SK-N-SH (cell line): ENCODE results near the gene GALK1. TPM values are rescaled to one million over a fixed set of nuclear protein-coding genes. Genes with fewer than 3 reads are reported as not detected.

Source experiments
- ELF1 ChIP-seq: IDR thresholded peaks from 2 replicates; pipeline ENCODE4 v1.4.0; 2012
- FOXJ3 ChIP-seq: sonication (generic); formaldehyde crosslinking; IDR thresholded peaks from 2 replicates; pipeline ENCODE4 v1.5.1; 2020; ENCODE audit warnings: mild to moderate bottlenecking, missing genetic modification reagents
- FOXM1 ChIP-seq: IDR thresholded peaks from 2 replicates; pipeline ENCODE4 v1.4.0; 2012; ENCODE audit warnings: low read depth, mild to moderate bottlenecking
- JUND ChIP-seq: IDR thresholded peaks from 2 replicates; pipeline ENCODE4 v1.4.0; 2012
- MXI1 ChIP-seq: IDR thresholded peaks from 2 replicates; pipeline ENCODE4 v1.6.1; 2012; ENCODE audit warnings: mild to moderate bottlenecking, low read depth, low read length, improper control_type of control experiment
- NRF1 ChIP-seq: IDR thresholded peaks from 2 replicates; pipeline ENCODE4 v1.6.1; 2012; ENCODE audit warnings: low read depth, mild to moderate bottlenecking, low read length
- POLR2AphosphoS5 ChIP-seq: IDR thresholded peaks from 2 replicates; pipeline ENCODE4 v1.6.1; 2012; ENCODE audit warnings: low read depth, low read length
- RAD21 ChIP-seq: IDR thresholded peaks from 2 replicates; pipeline ENCODE4 v1.6.1; 2012; ENCODE audit warnings: mild to moderate bottlenecking, low read length
- RCOR1 ChIP-seq: fragments of 150-350 bp; IDR thresholded peaks from 2 replicates; pipeline ENCODE4 v1.6.1; 2017; ENCODE audit warnings: antibody characterized with exemption, low read length
- RFX5 ChIP-seq: IDR thresholded peaks from 2 replicates; pipeline ENCODE4 v1.6.1; 2012; ENCODE audit warnings: mild to moderate bottlenecking, improper control_type of control experiment, low read length
- SIN3A ChIP-seq: IDR thresholded peaks from 2 replicates; pipeline ENCODE4 v1.6.1; 2012; ENCODE audit warnings: low read depth, mild to moderate bottlenecking, low read length, moderate library complexity, borderline replicate concordance
- TAF1 ChIP-seq: IDR thresholded peaks from 2 replicates; pipeline ENCODE4 v1.6.1; 2012; ENCODE audit warnings: low read depth, mild to moderate bottlenecking, low read length, moderate library complexity, borderline replicate concordance
- TCF12 ChIP-seq: IDR thresholded peaks from 2 replicates; pipeline ENCODE4 v1.4.0; 2012
- TEAD4 ChIP-seq: IDR thresholded peaks from 2 replicates; pipeline ENCODE4 v1.4.0; 2012; ENCODE audit warnings: mild to moderate bottlenecking, borderline replicate concordance; ENCODE audit not compliant: insufficient read depth
- polyA plus RNA-seq, 3 experiments: library from polyadenylated mRNA; depleted of rRNA; stranded (reverse); fragments of >200 nt; gene quantifications; 2 replicates each; pipeline ENCODE4 v1.2.3, GENCODE V29; 2012
- TF ChIP-seq, protein P1 (sequence below): IDR thresholded peaks from 2 replicates; pipeline ENCODE4 v1.4.0; 2012; ENCODE audit warnings: low read depth, borderline replicate concordance
- TF ChIP-seq, protein P2 (sequence below): IDR thresholded peaks from 2 replicates; pipeline ENCODE4 v1.6.1; 2012; ENCODE audit warnings: mild to moderate bottlenecking, low read depth, low read length, moderate library complexity
- TF ChIP-seq, protein P3 (sequence below): fragments of 200-600 bp; sonication (generic); IDR thresholded peaks from 2 replicates; pipeline ENCODE4 v1.6.1; 2017; ENCODE audit warnings: antibody characterized with exemption, mild to moderate bottlenecking, moderate library complexity

GALK1 gene
- polyA plus RNA-seq, 1 of the 3 experiments (the other 2 are of a cell fraction), result 36.5 TPM

DNA sequence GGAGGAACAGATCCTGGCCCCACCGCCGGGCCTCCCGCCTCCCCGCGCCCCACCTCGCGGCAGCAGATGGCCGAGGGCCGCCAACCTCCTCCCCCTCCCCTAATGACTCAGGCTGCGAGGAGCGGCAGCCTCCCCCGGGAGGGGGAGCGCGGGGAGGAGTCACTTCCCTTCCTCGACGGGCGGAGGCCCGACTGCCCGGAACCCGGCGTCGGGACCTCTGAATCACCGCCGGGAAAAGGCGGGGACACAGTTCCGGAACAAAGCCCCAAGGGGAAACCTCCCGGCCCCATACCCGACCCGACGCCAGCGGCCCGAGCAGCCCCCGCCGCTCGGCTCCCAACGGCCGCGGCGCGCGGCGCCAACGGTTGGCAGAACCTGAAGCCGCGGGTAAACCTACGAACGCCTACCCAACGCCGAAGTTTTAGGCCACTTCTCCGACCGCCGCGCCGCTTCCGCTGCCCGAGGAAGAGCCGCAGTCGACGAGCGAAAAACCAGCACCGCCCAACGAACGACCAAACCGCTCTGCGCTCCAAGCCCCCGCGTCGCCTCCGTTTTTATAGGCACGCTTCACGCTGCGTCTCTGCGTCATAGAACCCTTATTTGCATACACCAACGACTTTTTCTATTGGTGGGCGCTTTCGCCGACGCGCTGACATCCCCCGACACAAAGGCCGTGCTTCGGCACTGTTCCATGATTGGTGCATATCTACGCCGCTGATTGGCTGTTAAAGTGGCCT, 14.4 kb upstream of the GALK1 start (continued):
- TF ChIP-seq, protein P1, sequence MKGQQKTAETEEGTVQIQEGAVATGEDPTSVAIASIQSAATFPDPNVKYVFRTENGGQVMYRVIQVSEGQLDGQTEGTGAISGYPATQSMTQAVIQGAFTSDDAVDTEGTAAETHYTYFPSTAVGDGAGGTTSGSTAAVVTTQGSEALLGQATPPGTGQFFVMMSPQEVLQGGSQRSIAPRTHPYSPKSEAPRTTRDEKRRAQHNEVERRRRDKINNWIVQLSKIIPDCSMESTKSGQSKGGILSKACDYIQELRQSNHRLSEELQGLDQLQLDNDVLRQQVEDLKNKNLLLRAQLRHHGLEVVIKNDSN, result 0 out of 2 replicates have a peak, but pooled peaks have one; percentile 10
- TF ChIP-seq SIN3A (peak; percentile 99), TCF12 (peak; percentile 63), RAD21 (no peak), FOXM1 (no peak; the same call in 1 of the 2 replicates), MXI1 (peak; percentile 68), TAF1 (peak; percentile 100), RFX5 (peak; percentile 92), NRF1 (peak; percentile 44), JUND (peak; percentile 63), FOXJ3 (no peak), POLR2AphosphoS5 (peak; percentile 100), TEAD4 (no peak), ELF1 (peak; percentile 38; the same call in 1 of the 2 replicates), RCOR1 (peak; percentile 44; the same call in 1 of the 2 replicates)
- TF ChIP-seq, protein P2, sequence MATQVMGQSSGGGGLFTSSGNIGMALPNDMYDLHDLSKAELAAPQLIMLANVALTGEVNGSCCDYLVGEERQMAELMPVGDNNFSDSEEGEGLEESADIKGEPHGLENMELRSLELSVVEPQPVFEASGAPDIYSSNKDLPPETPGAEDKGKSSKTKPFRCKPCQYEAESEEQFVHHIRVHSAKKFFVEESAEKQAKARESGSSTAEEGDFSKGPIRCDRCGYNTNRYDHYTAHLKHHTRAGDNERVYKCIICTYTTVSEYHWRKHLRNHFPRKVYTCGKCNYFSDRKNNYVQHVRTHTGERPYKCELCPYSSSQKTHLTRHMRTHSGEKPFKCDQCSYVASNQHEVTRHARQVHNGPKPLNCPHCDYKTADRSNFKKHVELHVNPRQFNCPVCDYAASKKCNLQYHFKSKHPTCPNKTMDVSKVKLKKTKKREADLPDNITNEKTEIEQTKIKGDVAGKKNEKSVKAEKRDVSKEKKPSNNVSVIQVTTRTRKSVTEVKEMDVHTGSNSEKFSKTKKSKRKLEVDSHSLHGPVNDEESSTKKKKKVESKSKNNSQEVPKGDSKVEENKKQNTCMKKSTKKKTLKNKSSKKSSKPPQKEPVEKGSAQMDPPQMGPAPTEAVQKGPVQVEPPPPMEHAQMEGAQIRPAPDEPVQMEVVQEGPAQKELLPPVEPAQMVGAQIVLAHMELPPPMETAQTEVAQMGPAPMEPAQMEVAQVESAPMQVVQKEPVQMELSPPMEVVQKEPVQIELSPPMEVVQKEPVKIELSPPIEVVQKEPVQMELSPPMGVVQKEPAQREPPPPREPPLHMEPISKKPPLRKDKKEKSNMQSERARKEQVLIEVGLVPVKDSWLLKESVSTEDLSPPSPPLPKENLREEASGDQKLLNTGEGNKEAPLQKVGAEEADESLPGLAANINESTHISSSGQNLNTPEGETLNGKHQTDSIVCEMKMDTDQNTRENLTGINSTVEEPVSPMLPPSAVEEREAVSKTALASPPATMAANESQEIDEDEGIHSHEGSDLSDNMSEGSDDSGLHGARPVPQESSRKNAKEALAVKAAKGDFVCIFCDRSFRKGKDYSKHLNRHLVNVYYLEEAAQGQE, result peak; percentile 84
- TF ChIP-seq, protein P3, sequence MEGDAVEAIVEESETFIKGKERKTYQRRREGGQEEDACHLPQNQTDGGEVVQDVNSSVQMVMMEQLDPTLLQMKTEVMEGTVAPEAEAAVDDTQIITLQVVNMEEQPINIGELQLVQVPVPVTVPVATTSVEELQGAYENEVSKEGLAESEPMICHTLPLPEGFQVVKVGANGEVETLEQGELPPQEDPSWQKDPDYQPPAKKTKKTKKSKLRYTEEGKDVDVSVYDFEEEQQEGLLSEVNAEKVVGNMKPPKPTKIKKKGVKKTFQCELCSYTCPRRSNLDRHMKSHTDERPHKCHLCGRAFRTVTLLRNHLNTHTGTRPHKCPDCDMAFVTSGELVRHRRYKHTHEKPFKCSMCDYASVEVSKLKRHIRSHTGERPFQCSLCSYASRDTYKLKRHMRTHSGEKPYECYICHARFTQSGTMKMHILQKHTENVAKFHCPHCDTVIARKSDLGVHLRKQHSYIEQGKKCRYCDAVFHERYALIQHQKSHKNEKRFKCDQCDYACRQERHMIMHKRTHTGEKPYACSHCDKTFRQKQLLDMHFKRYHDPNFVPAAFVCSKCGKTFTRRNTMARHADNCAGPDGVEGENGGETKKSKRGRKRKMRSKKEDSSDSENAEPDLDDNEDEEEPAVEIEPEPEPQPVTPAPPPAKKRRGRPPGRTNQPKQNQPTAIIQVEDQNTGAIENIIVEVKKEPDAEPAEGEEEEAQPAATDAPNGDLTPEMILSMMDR, result 0 out of 2 replicates have a peak, but pooled peaks have one; percentile 7
